DND-41 (cell line): ENCODE results near the gene CCDC30.

Experiments used
- CTCF ChIP-seq: IDR thresholded peaks from 2 replicates; pipeline ENCODE4 v1.5.1; 2012; ENCODE audit warnings: borderline replicate concordance, low read length, moderate library complexity, mild to moderate bottlenecking; ENCODE audit not compliant: poor library complexity, severe bottlenecking; ENCODE audit errors: extremely low read depth
- EZH2 ChIP-seq: IDR thresholded peaks from 3 replicates; pipeline ENCODE4 v1.6.1; 2012; ENCODE audit warnings: borderline replicate concordance, low read depth, mild to moderate bottlenecking, moderate library complexity, low read length, inconsistent platforms; ENCODE audit not compliant: severe bottlenecking

- TF ChIP-seq CTCF, result no peak
- TF ChIP-seq EZH2, result no peak
Observed at GRCh38 chr1:42576935-42577334, 113.8 kb downstream of the CCDC30 start.
